ENCODE data around the gene RPAP2.

- TF ChIP-seq ATF2 (IDR thresholded peaks at IDR 0.05; ENCODE audit: low read length) (no peak), CTCF (IDR thresholded peaks at IDR 0.05; ENCODE audit: control extremely low read depth in 1 of 3, insufficient read depth in 1 of 3, low read depth in 1 of 3, low read length in 3 of 3) (no peak), SP4 (IDR thresholded peaks at IDR 0.05; ENCODE audit: low read length) (no peak), ZNF274 (IDR thresholded peaks at IDR 0.05; ENCODE audit: borderline replicate concordance, extremely low read depth, low read length) (no peak), HDAC6 (IDR thresholded peaks at IDR 0.05; ENCODE audit: low read depth, low read length) (no peak), CREB1 (IDR thresholded peaks at IDR 0.05) (no peak), BRCA1 (IDR thresholded peaks at IDR 0.05; ENCODE audit: low read depth, low read length) (no peak), CEBPB (IDR thresholded peaks at IDR 0.05; ENCODE audit: low read depth, low read length) (no peak), CTBP2 (IDR thresholded peaks at IDR 0.05; ENCODE audit: borderline replicate concordance, insufficient read depth, insufficient read length, low read length) (no peak)
Observed at GRCh38 chr1:92425617-92426016, 126.8 kb downstream of the RPAP2 start.

Data from H1 (cell line).